OCI-LY1 (cell line): Measurements from ENCODE around the gene PLAC8.

Experiments
- CTCF ChIP-seq: fragments of 200-600 bp; sonication (generic), shearing (Covaris generic); IDR thresholded peaks from 2 replicates; pipeline ENCODE4 v1.5.1; 2017; ENCODE audit warnings: mild to moderate bottlenecking, antibody characterized with exemption, low read length, moderate library complexity, mixed read lengths
- EZH2 ChIP-seq: fragments of 200-600 bp; sonication (generic), shearing (Covaris generic); IDR thresholded peaks from 2 replicates; pipeline ENCODE4 v1.8.0; 2017; ENCODE audit warnings: borderline replicate concordance, mixed run types, mild to moderate bottlenecking, antibody characterized with exemption, low read length, moderate library complexity, mixed read lengths

- peak; percentile 44; the same call in 1 of the 2 replicates for TF ChIP-seq CTCF
- TF ChIP-seq EZH2 = no peak
Observed at GRCh38 chr4:83054928-83055327, 59.6 kb downstream of the PLAC8 start.
